Upper lobe of left lung (tissue), 6 donors: ENCODE results near the gene LMNTD2. TPM values are rescaled to one million over a fixed set of nuclear protein-coding genes. Genes with fewer than 3 reads are reported as not detected.

Experiments used
- ATAC-seq, 2 donors: fragments of 200-7000 bp; cut with Tn5 transposase; one replicate each; pipeline ENCODE4 v1.9.1; 2022; ENCODE audit warnings: mild to moderate bottlenecking in 2 of 2, moderate library complexity in 2 of 2; ENCODE audit not compliant: low FRiP score in 2 of 2
- DNase-seq, 2 donors: peaks; one replicate each; pipeline ENCODE4 v3.0.0-alpha.2; 2019 to 2020
- H3K27ac ChIP-seq, 4 donors: fragments of 200-600 bp; sonication (generic); one replicate each; pipeline ENCODE4 v1.5.1; 2016 to 2019
- H3K27me3 ChIP-seq, 4 donors: fragments of 200-600 bp; sonication (generic); one replicate each; pipeline ENCODE4 v1.5.1; 2017 to 2019
- H3K36me3 ChIP-seq, 4 donors: fragments of 200-600 bp; sonication (generic); one replicate each; pipeline ENCODE4 v1.5.1; 2016 to 2019
- H3K4me1 ChIP-seq, 4 donors: fragments of 200-600 bp; sonication (generic); one replicate each; pipeline ENCODE4 v1.5.1; 2018 to 2019
- H3K4me3 ChIP-seq, 4 donors: fragments of 200-600 bp; sonication (generic); one replicate each; pipeline ENCODE4 v1.5.1; 2017 to 2019; ENCODE audit warnings: mild to moderate bottlenecking in 2 of 4, moderate library complexity in 1 of 4
- H3K9me3 ChIP-seq, 4 donors: fragments of 200-600 bp; sonication (generic); one replicate each; pipeline ENCODE4 v1.5.1; 2018 to 2019
- EP300 ChIP-seq, 4 donors: sonication (generic); formaldehyde crosslinking; IDR thresholded peaks; one replicate each; pipeline ENCODE4 v1.5.1; 2017; ENCODE audit warnings: antibody characterized with exemption in 4 of 4, control low read depth in 2 of 4
- POLR2A ChIP-seq, 4 donors: fragments of 450-650 bp; IDR thresholded peaks; one replicate each; pipeline ENCODE4 v1.5.1; 2016 to 2017; ENCODE audit warnings: antibody characterized with exemption in 4 of 4, mild to moderate bottlenecking in 2 of 4
- POLR2AphosphoS5 ChIP-seq, 2 donors: sonication (generic); formaldehyde crosslinking; IDR thresholded peaks; one replicate each; pipeline ENCODE4 v1.5.1; 2017; ENCODE audit warnings: antibody characterized with exemption in 2 of 2
- WGBS, 2 donors: methylation state at CpG; one replicate each; pipeline ENCODE4 v1.1.5; 2017 to 2018; 5-methylcytosine and 5-hydroxymethylcytosine counted together
- total RNA-seq, 6 donors: library from RNA; depleted of rRNA in 4 of 6; stranded (reverse); fragments of >200 nt in 4 of 6; gene quantifications; one replicate each; pipeline versions ENCODE4 v1.1.0 to v1.2.1, GENCODE V29; 2016 to 2021
- TF ChIP-seq, protein P1 (sequence below), 6 experiments: fragments of 450-650 bp in 4 of 6; fragments of 200-600 bp in 2 of 6; sonication (generic) in 2 of 6; IDR thresholded peaks; one replicate each; pipeline ENCODE4 v1.5.1; 2016 to 2019; ENCODE audit warnings: antibody characterized with exemption in 6 of 6
- donor health status: DM: no; HTN: no; CAD: no; lungs with moderate emphysema.
- donor health status: DM: no; HTN: yes; CAD: no; lungs with severe emphysema.

Gene LMNTD2, protein sequence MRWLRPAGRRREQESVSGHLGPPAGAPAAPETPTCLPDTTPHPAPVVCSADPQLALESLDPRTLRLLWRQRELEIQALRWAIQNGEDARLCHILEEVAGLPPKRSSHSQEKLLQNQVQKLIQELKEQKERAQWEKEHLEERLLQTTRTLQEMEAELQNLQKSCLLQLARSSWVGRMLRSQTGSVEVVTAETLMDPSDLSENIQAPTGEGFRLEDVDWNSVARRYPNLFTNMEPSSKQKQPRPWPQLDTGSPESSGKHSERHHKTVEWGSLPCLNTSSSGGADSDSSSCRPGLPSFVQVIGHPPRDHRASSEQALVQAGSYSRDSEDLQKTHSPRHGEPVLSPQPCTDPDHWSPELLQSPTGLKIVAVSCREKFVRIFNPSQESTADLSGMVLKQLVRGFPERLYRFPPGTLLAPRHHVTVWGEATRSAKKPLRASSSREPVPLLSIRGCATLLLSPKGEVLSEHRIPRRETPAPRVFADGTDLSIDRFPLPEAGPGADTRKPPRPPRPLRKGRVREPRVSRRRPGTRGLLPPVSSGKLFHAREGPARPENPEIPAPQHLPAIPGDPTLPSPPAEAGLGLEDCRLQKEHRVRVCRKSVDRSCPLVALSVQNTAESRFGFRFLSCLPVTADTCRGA
- 10 to 100 TPM in 2 of 6 donors, 1 to 10 TPM in 4; 4.6 to 32.5 (median 6.7) TPM for total RNA-seq

DNA sequence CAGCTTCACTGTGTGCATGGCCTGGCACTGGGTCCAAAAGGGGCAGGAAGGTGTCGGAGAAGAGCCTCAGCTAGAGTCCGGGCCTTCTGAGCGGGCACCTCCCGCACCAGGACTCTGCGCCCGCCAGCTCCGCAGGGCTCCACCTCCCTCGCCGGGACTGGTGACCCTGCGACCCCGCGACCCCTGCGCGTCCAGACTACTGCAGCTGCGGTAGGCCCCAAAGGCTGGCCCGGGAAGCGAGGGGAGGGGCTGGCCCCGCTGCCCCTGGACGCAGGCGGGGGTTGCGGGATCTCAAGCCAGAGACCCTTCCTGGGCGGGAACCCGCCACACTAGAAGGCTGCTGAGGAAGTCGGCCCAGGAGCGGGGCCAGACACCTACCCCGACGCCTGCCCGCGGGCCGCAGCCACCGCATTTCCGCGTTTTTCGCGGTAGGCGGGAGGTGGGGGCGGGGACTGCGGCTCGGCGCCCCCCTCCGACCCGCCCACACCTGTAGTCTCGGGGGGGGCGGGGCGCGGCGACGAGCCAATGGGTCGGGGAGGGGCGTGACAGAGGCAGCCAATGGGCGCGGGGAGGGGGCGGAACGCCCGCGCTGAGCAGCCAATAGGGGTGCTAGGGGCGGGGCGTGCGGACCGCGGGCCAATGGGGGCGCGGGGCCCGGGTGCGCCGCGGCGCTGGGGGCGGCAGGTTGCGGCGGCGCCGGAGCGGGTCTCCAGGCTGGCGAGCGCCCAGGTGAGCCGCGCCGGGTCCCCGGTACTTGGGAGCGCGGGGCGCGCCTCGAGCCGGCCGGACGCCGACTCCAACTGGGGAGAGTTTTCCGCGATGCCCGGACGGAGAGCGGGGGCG lies at the start of gene LMNTD2, which contains the start of gene RASSF7:
TSS of gene LMNTD2 (minus strand) at position 434 of the 843 bp plus-strand sequence. CDS start at position 412, 22 bp downstream.
TSS of gene RASSF7 (plus strand) at position 666 of the 843 bp plus-strand sequence. CDS start 799 bp downstream, outside the sequence.
- 0 to 3% methylated on average over 9 to 12 of the region's 95 CpGs for WGBS, 2 donors
- peak within 1 kb of the TSS; percentile 86 to 92 (median 90) for H3K27ac ChIP-seq

DNA sequence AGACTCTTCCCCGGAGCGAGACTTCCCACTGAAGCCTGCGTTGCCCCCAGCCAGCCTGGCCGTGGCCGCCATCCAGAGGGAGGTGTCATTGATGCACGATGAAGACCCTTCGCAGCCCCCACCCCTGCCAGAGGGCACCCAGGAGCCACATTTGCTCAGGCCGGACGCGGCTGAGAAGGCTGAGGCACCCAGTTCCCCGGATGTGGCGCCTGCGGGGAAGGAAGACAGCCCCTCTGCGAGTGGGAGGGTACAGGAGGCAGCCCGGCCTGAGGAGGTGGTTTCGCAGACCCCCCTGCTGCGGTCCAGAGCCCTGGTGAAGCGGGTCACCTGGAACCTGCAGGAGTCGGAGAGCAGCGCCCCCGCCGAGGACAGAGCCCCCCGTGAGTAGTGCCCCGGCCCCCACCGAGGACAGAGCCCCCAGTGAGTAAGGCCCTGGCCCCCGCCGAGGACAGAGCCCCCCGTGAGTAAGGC lies 48.8 kb upstream of the LMNTD2 start:
- Histone ChIP-seq H3K36me3 (peaks cover 59 to 98% (median 95%) of the 10 kb centered on the region in 4 donors), H3K4me3 (no peak overlapping the region), H3K27me3 (no peaks in the 10 kb centered on the region), H3K4me1 (peaks cover 10 to 18% (median 12%) of the 10 kb centered on the region in 4 donors), H3K9me3 (no peaks in the 10 kb centered on the region), H3K27ac (no peak overlapping the region)
- 92 to 95% methylated on average over 18 to 26 of the region's 28 CpGs for WGBS, 2 donors
- TF ChIP-seq, protein P1, sequence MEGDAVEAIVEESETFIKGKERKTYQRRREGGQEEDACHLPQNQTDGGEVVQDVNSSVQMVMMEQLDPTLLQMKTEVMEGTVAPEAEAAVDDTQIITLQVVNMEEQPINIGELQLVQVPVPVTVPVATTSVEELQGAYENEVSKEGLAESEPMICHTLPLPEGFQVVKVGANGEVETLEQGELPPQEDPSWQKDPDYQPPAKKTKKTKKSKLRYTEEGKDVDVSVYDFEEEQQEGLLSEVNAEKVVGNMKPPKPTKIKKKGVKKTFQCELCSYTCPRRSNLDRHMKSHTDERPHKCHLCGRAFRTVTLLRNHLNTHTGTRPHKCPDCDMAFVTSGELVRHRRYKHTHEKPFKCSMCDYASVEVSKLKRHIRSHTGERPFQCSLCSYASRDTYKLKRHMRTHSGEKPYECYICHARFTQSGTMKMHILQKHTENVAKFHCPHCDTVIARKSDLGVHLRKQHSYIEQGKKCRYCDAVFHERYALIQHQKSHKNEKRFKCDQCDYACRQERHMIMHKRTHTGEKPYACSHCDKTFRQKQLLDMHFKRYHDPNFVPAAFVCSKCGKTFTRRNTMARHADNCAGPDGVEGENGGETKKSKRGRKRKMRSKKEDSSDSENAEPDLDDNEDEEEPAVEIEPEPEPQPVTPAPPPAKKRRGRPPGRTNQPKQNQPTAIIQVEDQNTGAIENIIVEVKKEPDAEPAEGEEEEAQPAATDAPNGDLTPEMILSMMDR (IDR thresholded peaks at IDR 0.05), result no peak
- TF ChIP-seq EP300 (IDR thresholded peaks at IDR 0.05) (no peak), POLR2A (IDR thresholded peaks at IDR 0.05) (no peak), POLR2AphosphoS5 (IDR thresholded peaks at IDR 0.05) (no peak)
- ATAC-seq (no peak), DNase-seq (peak in 1 of 2 donors; percentile 80)

More for the DNA sequence above, at the start of gene LMNTD2, which contains the start of gene RASSF7:
- TF ChIP-seq, protein P1 (IDR thresholded peaks at IDR 0.05), result peak in 2 of 6 experiments; percentile 6 to 23
- TF ChIP-seq EP300 (IDR thresholded peaks at IDR 0.05) (no peak), POLR2AphosphoS5 (IDR thresholded peaks at IDR 0.05) (peak; percentile 44 to 68), POLR2A (IDR thresholded peaks at IDR 0.05) (peak in 2 of 4 donors; percentile 40 to 77)
- Histone ChIP-seq H3K36me3 (peaks cover 0 to 14% (median 0%) of the 10 kb centered on the region in 4 donors), H3K4me3 (peak within 1 kb of the TSS; percentile 78 to 100 (median 95)), H3K9me3 (no peaks in the 10 kb centered on the region), H3K27me3 (peaks cover 1 to 10% (median 7%) of the 10 kb centered on the region in 4 donors), H3K4me1 (peaks cover 26 to 57% (median 44%) of the 10 kb centered on the region in 4 donors)
- DNase-seq (peak; percentile 93 to 98), ATAC-seq (peak; percentile 93 to 94)

DNA sequence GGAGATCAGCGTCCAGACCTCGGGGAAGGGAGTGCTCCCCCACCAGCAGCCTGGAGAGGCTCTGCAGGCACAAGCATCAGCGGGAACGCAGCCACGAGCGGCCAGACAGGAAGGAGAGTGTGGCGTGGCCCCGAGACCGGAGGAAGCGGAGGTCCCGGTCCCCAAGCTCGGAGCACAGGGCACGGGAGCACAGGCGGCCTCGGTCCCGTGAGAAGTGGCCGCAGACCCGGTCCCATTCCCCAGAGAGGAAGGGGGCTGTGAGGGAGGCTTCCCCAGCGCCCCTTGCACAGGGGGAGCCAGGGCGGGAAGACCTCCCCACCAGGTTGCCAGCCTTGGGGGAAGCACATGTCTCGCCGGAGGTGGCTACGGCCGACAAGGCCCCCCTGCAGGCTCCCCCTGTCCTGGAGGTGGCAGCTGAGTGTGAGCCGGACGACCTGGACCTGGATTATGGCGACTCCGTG lies 48.3 kb upstream of the LMNTD2 start:
- Histone ChIP-seq H3K4me1 (peaks cover 5 to 12% (median 7%) of the 10 kb centered on the region in 4 donors), H3K27me3 (no peaks in the 10 kb centered on the region), H3K27ac (no peak overlapping the region), H3K9me3 (no peaks in the 10 kb centered on the region), H3K4me3 (no peak overlapping the region), H3K36me3 (peaks cover 65 to 98% (median 95%) of the 10 kb centered on the region in 4 donors)
- ATAC-seq, result no peak
- DNase-seq, result peak in 1 of 2 donors; percentile 73
- TF ChIP-seq, protein P1 (IDR thresholded peaks at IDR 0.05), result no peak
- TF ChIP-seq POLR2AphosphoS5 (IDR thresholded peaks at IDR 0.05) (no peak), POLR2A (IDR thresholded peaks at IDR 0.05) (no peak), EP300 (IDR thresholded peaks at IDR 0.05) (no peak)
- 88 to 89% methylated on average over 21 to 28 of the region's 28 CpGs for WGBS, 2 donors

DNA sequence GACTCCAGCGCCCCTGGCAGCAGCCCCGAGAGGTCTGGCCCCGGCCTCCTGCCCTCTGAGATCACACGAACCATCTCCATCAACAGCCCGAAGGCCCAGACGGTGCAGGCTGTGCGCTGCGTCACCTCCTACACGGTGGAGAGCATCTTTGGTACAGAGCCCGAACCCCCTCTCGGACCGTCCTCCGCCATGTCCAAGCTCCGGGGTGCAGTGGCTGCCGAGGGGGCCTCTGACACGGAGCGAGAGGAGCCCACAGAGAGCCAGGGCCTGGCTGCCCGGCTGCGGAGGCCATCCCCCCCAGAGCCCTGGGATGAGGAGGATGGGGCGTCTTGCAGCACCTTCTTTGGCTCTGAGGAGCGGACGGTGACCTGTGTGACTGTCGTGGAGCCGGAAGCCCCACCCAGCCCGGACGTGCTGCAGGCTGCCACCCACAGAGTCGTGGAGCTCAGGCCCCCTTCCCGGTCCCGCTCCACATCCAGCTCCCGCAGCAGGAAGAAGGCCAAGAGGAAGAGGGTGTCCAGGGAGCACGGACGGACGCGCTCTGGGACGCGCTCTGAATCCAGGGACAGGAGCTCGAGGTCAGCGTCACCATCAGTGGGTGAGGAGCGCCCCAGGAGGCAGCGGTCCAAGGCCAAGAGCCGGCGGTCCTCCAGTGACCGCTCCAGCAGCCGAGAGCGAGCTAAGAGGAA lies 47.6 kb upstream of the LMNTD2 start:
- H3K27ac ChIP-seq, result no peak overlapping the region
- peak in 1 of 2 donors; percentile 79 for DNase-seq
- H3K4me3 ChIP-seq, result no peak overlapping the region
- no peak for ATAC-seq
- H3K27me3 ChIP-seq, result no peaks in the 10 kb centered on the region
- TF ChIP-seq, protein P1 (IDR thresholded peaks at IDR 0.05), result no peak
- TF ChIP-seq EP300 (IDR thresholded peaks at IDR 0.05) (no peak), POLR2A (IDR thresholded peaks at IDR 0.05) (no peak), POLR2AphosphoS5 (IDR thresholded peaks at IDR 0.05) (no peak)
- peaks cover under 1 to 5% (median 1%) of the 10 kb centered on the region in 4 donors for H3K4me1 ChIP-seq
- WGBS, 2 donors, result 94 to 97% methylated on average over 43 to 45 of the region's 45 CpGs
- H3K9me3 ChIP-seq, result no peaks in the 10 kb centered on the region
- H3K36me3 ChIP-seq, result peaks cover 66 to 100% (median 98%) of the 10 kb centered on the region in 4 donors
